C4-2B (cell line): ENCODE results near the gene DDRGK1.
"Not testable (repeated sequence)": the region's sequence is repeated elsewhere in the genome, so short reads cannot be mapped to it uniquely, and the experiment has no call there.

Source experiments
- H3K27ac ChIP-seq: fragments of 450-650 bp; 2 replicates; pipeline ENCODE4 v1.5.1; 2017
- CTCF ChIP-seq: fragments of 450-650 bp; conservative IDR thresholded peaks from 2 replicates; pipeline ENCODE4 v1.5.1; 2017; ENCODE audit warnings: mild to moderate bottlenecking
- ZFX ChIP-seq: fragments of 450-650 bp; IDR thresholded peaks from 2 replicates; pipeline ENCODE4 v1.6.1; 2017

Gene DDRGK1

DNA sequence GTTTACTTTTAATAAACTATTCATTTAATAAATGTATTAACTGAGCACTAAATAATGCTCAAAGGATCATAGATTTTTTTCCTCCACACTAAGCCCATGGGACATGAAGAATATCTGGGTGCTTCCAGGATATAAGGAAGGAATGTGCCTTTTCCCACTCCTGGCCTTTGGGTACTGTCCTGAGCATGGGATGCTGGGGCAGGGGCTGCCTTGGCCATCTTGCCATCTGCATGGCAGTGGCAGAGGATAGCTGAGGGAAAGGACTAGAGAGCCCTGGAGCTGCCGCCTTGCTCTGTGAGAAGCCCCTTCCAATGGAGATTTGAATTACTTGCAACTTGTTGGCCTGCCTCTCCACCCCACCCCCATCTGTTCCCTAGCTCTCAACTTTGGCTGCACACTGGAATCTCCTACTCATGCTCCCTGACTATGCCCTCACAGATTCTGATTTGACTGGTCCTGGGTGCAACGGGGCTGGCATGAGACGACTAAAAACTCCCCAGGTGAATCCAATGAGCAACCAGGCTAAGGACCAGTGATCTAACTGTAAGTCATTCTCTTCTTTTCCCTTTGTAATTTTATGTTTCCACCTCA lies 15.6 kb downstream of the DDRGK1 start:
- TF ChIP-seq ZFX: no peak
- no peak for TF ChIP-seq CTCF
- H3K27ac ChIP-seq: no peak overlapping the region

DNA sequence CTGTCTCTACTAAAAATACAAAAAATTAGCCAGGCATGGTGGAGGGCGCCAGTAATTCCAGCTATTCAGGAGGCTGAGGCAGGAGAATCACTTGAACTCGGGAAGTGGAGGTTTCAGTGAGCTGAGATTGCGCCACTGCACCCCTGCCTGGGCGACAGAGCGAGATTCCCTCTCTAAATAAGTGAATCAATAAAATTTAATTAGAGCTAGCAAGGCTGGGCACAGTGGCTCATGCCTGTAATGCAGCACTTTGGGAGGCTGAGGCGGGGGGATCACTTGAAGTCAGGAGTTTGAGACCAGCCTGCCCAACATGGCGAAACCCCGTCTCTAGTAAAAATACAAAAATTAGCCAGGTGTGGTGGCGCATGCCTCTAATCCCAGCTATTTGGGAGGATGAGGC lies 16.6 kb downstream of the DDRGK1 start:
- not testable (repeated sequence) for H3K27ac ChIP-seq

- H3K27ac ChIP-seq: no peak overlapping the region
Observed at GRCh38 chr20:3183896-3184612, 20.4 kb downstream of the DDRGK1 start.

DNA sequence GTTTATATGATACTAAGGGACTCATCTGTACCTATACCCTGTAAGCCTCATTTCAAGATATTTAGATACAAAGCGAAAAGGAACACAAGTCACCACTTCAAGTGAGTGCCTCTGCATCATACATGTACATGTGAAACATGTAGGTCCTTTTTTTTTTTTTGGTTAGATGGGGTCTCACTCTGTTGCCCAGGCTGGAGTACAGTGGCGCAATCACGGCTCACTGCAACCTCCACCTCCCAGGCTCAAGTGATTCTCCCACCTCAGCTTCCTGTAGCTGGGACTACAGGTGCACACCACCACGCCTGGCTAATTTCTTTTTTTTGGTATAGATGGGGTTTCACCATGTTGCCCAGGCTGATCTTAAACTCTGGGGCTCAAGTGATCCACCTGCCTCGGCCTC lies 22.1 kb downstream of the DDRGK1 start:
- H3K27ac ChIP-seq: not testable (repeated sequence)

More at GRCh38 chr20:3183896-3184612, 20.4 kb downstream of the DDRGK1 start:
- TF ChIP-seq CTCF: no peak
- TF ChIP-seq ZFX: no peak

DNA sequence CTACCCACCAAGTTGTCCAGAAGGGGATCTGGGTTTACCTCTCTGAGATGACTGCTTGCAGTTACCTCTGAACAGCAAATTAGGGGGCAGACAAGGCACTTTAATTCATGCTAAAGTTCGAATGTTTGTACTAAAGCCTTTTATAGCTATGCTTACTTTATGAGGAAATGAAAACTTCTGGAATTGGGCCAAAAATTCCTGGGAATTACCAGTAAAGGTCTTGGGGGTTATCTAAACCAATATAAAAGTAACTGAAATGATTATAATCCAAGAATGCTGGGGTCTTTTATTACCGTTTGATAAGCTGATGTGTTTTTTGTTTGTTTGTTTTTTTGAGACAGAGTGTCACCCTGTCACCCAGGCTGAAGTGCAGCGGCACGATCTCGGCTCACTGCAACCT lies 23.2 kb downstream of the DDRGK1 start:
- H3K27ac ChIP-seq: no peak overlapping the region
- no peak for TF ChIP-seq ZFX
- no peak for TF ChIP-seq CTCF

- H3K27ac ChIP-seq: no peak overlapping the region
Observed at GRCh38 chr20:3180319-3180718, 24.2 kb downstream of the DDRGK1 start.

GRCh38 chr20:3177746-3178485 lies 26.6 kb downstream of the DDRGK1 start:
- no peak overlapping the region for H3K27ac ChIP-seq
- no peak for TF ChIP-seq CTCF
- no peak for TF ChIP-seq ZFX

More at GRCh38 chr20:3180319-3180718, 24.2 kb downstream of the DDRGK1 start:
- TF ChIP-seq CTCF (no peak), ZFX (no peak)

DNA sequence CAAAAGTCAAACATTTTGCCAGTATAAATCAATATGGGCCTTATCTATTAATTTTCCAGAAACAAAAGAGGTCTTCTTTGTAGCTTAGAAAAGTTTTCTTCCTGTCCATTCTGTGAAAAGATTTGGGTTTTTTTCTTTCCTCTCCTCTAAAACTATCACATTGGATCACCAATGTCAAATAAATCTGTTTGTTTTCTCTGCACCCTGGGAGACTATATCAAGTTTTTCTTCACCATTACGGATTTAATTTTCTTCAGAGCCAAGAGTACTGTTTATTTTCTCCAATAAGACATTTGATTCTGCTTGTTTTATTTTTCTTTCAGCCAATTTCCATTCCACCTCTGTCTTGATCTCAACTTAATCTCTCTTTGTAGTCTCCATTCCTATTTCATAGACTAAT lies 29.2 kb downstream of the DDRGK1 start:
- no peak overlapping the region for H3K27ac ChIP-seq
- TF ChIP-seq ZFX: no peak
- no peak for TF ChIP-seq CTCF
